WTC11 (cell line): Measurements from ENCODE around the gene USH2A.

Source experiments
- AR ChIP-seq: fragments of 250-450 bp; sonication (Bioruptor Pico); IDR thresholded peaks from 2 replicates; pipeline ENCODE4 v1.9.0; 2021; ENCODE audit warnings: mild to moderate bottlenecking
- ATF2 ChIP-seq: sonication (generic); formaldehyde crosslinking; IDR thresholded peaks from 2 replicates; pipeline ENCODE4 v1.8.1; 2022; ENCODE audit warnings: low read depth, missing genetic modification reagents, borderline replicate concordance
- ATF3 ChIP-seq: sonication (generic); formaldehyde crosslinking; conservative IDR thresholded peaks from 2 replicates; pipeline ENCODE4 v1.8.1; 2022; ENCODE audit warnings: mild to moderate bottlenecking, missing genetic modification reagents
- CTCF ChIP-seq: fragments of 200-600 bp; IDR thresholded peaks from 2 replicates; pipeline ENCODE4 v1.8.0; 2022; ENCODE audit warnings: antibody characterized with exemption
- E2F4 ChIP-seq: sonication (generic); formaldehyde crosslinking; IDR thresholded peaks from 2 replicates; pipeline ENCODE4 v1.8.1; 2022; ENCODE audit warnings: low read depth, mild to moderate bottlenecking, moderate library complexity, missing genetic modification reagents, borderline replicate concordance
- E2F5 ChIP-seq: sonication (generic); formaldehyde crosslinking; IDR thresholded peaks from 2 replicates; pipeline ENCODE4 v1.8.1; 2022; ENCODE audit warnings: mild to moderate bottlenecking, moderate library complexity, missing genetic modification reagents
- FOXK1 ChIP-seq: sonication (generic); formaldehyde crosslinking; IDR thresholded peaks from 2 replicates; pipeline ENCODE4 v1.8.0; 2022; ENCODE audit warnings: mild to moderate bottlenecking, moderate library complexity, missing genetic modification reagents
- MYBL2 ChIP-seq: sonication (generic); formaldehyde crosslinking; IDR thresholded peaks from 2 replicates; pipeline ENCODE4 v1.8.1; 2023; ENCODE audit warnings: mild to moderate bottlenecking, moderate library complexity, missing genetic modification reagents
- NFE2L1 ChIP-seq: sonication (generic); formaldehyde crosslinking; IDR thresholded peaks from 2 replicates; pipeline ENCODE4 v1.8.1; 2023; ENCODE audit warnings: missing genetic modification reagents
- USF2 ChIP-seq: sonication (generic); formaldehyde crosslinking; IDR thresholded peaks from 2 replicates; pipeline ENCODE4 v1.8.1; 2023; ENCODE audit warnings: mild to moderate bottlenecking, missing genetic modification reagents, moderate library complexity
- ZBTB21 ChIP-seq: sonication (generic); formaldehyde crosslinking; IDR thresholded peaks from 2 replicates; pipeline ENCODE4 v1.8.1; 2023; ENCODE audit warnings: mild to moderate bottlenecking, missing genetic modification reagents, borderline replicate concordance

GRCh38 chr1:215617979-215618378 lies 805.3 kb downstream of the USH2A start:
- TF ChIP-seq USF2 (CRISPR knock-in tag) (no peak), CTCF (no peak), E2F5 (CRISPR knock-in tag) (no peak), NFE2L1 (CRISPR knock-in tag) (no peak), FOXK1 (CRISPR knock-in tag) (no peak), MYBL2 (CRISPR knock-in tag) (no peak), E2F4 (CRISPR knock-in tag) (no peak), ATF3 (CRISPR knock-in tag) (no peak), ZBTB21 (CRISPR knock-in tag) (no peak), ATF2 (CRISPR knock-in tag) (no peak), AR (CRISPR knock-in tag) (no peak)
